ENCODE data around the gene PDIA2. TPM values are rescaled to one million over a fixed set of nuclear protein-coding genes. Genes with fewer than 3 reads are reported as not detected.

PDIA2 gene
- total and polyA plus RNA-seq, 2 donors (not counting 3 experiments of a cell fraction or from before 2014, with no cell fraction given): 0.63 TPM; not detected in 1

DNA sequence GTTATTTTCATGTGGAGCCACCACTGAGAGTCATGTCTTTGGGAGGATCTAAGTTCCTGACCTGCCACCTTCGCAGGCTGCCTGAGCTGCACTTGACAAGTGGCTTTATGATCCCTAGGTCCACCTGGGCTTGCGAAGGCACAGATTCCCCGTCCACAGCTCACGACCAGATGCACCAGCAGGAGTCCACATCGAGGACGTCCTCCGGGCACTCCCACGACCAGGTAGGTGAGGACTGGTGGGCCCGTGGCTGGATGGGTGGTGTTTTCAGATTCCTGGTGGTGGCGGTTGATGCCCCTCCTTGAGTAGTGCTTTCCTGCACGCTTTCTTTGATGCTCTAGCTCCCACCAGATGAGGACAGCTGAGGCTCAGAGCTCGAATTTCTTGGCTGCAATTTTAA is 33.5 kb upstream of the PDIA2 start:
- no peak overlapping the region for H3K4me2 ChIP-seq (ENCODE audit: insufficient read depth, low read length)
- intact Hi-C loops (cut with micrococcal nuclease) (no loop called here), dilution Hi-C loops (cut with MboI; ENCODE audit: extremely low pct_ligation_motif_present, low sequenced_read_pairs) (no loop called here)
- no peaks in the 10 kb centered on the region for H3K79me2 ChIP-seq (ENCODE audit: control insufficient read depth, insufficient read depth, low read length)
- peaks cover 12% of the 10 kb centered on the region for H3K4me1 ChIP-seq (ENCODE audit: control insufficient read depth, extremely low read depth, insufficient read depth, low read length)
- CTCF ChIA-PET: interaction anchor here (0.7 kb wide), 1 partner anchor 152 kb away, joined by 4 read pairs; no protein-coding TSS in a partner anchor
- no peaks in the 10 kb centered on the region for H3K9me3 ChIP-seq (replicated peaks; ENCODE audit: control insufficient read depth, insufficient read depth, low read length)
- H3K4me3 ChIP-seq (replicated peaks in 1 of 3; ENCODE audit: insufficient read depth in 1 of 3, low read depth in 1 of 3, low read length in 3 of 3): no peak overlapping the region
- no peak overlapping the region for H3K9ac ChIP-seq (replicated peaks; ENCODE audit: extremely low read depth, insufficient read depth, low read length)
- DNase-seq (ENCODE audit: low read depth, low spot score) (no peak), FAIRE-seq (no peak)
- H2AFZ ChIP-seq (ENCODE audit: low read depth, low read length): no peak overlapping the region
- H3K36me3 ChIP-seq (ENCODE audit: control insufficient read depth in 2 of 2, extremely low read depth in 1 of 2, insufficient read depth in 2 of 2, low read length in 2 of 2): peaks cover 0 to 2% of the 10 kb centered on the region in 2 experiments
- H3K27ac ChIP-seq (ENCODE audit: insufficient read depth, low read depth, low read length): no peak overlapping the region
- H3K27me3 ChIP-seq (ENCODE audit: control insufficient read depth in 2 of 2, insufficient read depth in 2 of 2, low read length in 2 of 2): no peaks in the 10 kb centered on the region
- no peaks in the 10 kb centered on the region for H4K20me1 ChIP-seq (replicated peaks; ENCODE audit: control insufficient read depth, extremely low read depth, insufficient read depth, low read length)
- TF ChIP-seq, protein P1, sequence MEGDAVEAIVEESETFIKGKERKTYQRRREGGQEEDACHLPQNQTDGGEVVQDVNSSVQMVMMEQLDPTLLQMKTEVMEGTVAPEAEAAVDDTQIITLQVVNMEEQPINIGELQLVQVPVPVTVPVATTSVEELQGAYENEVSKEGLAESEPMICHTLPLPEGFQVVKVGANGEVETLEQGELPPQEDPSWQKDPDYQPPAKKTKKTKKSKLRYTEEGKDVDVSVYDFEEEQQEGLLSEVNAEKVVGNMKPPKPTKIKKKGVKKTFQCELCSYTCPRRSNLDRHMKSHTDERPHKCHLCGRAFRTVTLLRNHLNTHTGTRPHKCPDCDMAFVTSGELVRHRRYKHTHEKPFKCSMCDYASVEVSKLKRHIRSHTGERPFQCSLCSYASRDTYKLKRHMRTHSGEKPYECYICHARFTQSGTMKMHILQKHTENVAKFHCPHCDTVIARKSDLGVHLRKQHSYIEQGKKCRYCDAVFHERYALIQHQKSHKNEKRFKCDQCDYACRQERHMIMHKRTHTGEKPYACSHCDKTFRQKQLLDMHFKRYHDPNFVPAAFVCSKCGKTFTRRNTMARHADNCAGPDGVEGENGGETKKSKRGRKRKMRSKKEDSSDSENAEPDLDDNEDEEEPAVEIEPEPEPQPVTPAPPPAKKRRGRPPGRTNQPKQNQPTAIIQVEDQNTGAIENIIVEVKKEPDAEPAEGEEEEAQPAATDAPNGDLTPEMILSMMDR (IDR thresholded peaks at IDR 0.05; ENCODE audit: extremely low read depth in 1 of 2, insufficient read depth in 1 of 2, low read depth in 1 of 2, low read length in 2 of 2): no peak
- POLR2A ChIA-PET: interaction anchor here (0.6 kb wide), 1 partner anchor 11 kb away, joined by 4 read pairs; no protein-coding TSS in a partner anchor
- H3K9me1 ChIP-seq (replicated peaks; ENCODE audit: control insufficient read depth, extremely low read depth, insufficient read depth, low read length): no peaks in the 10 kb centered on the region
- BruUV-seq (replicated peaks): no TSS peak

DNA sequence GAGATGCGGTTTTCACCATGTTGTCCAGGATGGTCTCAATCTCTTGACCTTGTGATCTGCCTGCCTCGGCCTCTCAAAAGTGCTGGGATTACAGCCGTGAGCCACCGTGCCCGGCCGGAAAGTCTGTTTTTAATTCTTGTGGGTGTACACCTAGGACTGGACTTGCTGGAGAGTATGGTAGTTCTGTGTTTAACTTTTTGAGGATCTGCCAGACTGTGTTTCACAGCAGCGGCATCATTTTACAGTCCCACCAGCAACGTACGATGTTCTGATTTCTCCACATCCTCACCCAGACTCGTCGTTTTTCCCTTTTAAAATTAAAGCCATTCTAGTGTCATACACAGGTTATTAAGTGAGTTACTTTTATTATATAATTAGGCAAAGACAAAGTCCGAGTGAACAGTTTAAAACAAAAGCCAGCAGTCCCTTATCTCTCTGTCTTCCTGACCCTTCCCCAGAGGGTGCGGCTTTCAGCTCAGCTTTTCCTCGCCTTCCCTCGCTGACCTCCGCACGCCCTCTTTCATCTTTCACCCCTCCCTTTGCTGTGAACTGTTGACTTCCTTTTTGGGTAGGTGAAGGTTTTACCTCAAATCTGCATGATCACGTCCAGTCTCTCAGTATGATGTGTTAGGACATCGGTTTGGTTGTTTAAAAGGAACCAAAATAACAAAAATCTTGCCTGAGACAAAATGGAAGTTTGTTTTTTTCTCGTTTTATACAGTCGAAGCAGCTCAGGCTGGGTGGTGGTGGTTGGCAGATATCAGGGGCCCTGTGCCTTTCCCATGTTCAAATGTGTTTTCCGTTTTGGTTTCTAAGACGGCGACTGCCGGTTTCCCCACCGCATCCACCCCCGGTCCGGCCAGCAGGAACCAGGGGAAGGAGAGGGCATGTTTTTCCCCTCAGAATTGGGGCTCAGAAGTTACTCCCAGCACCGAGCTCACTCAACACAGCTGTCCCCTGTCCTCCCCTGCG is 30.3 kb upstream of the PDIA2 start:
- Histone ChIP-seq H3K9me3 (replicated peaks; ENCODE audit: control insufficient read depth, insufficient read depth, low read length) (no peaks in the 10 kb centered on the region), H3K4me2 (ENCODE audit: insufficient read depth, low read length) (peak overlapping the region; percentile 89), H3K79me2 (ENCODE audit: control insufficient read depth, insufficient read depth, low read length) (no peaks in the 10 kb centered on the region), H2AFZ (ENCODE audit: low read depth, low read length) (peak overlapping the region; percentile 83), H3K36me3 (ENCODE audit: control insufficient read depth in 2 of 2, extremely low read depth in 1 of 2, insufficient read depth in 2 of 2, low read length in 2 of 2) (peaks cover 0 to 2% of the 10 kb centered on the region in 2 experiments), H3K4me1 (ENCODE audit: control insufficient read depth, extremely low read depth, insufficient read depth, low read length) (peaks cover 12% of the 10 kb centered on the region), H3K9ac (replicated peaks; ENCODE audit: extremely low read depth, insufficient read depth, low read length) (peak overlapping the region; percentile 40), H3K4me3 (replicated peaks in 1 of 3; ENCODE audit: insufficient read depth in 1 of 3, low read depth in 1 of 3, low read length in 3 of 3) (peak overlapping the region in 1 of 3 experiments; percentile 32), H4K20me1 (replicated peaks; ENCODE audit: control insufficient read depth, extremely low read depth, insufficient read depth, low read length) (no peaks in the 10 kb centered on the region), H3K9me1 (replicated peaks; ENCODE audit: control insufficient read depth, extremely low read depth, insufficient read depth, low read length) (no peaks in the 10 kb centered on the region), H3K27ac (ENCODE audit: insufficient read depth, low read depth, low read length) (peak overlapping the region; percentile 59), H3K27me3 (ENCODE audit: control insufficient read depth in 2 of 2, insufficient read depth in 2 of 2, low read length in 2 of 2) (no peaks in the 10 kb centered on the region)
- DNase-seq (ENCODE audit: low read depth, low spot score): peak; percentile 53
- dilution Hi-C loops (cut with MboI; ENCODE audit: extremely low pct_ligation_motif_present, low sequenced_read_pairs): no loop called here
- CTCF ChIA-PET: interaction anchor here (0.7 to 1.0 kb wide), 2 partner anchors 10 to 1667 kb away, joined by 3 to 4 read pairs; no protein-coding TSS in a partner anchor
- TF ChIP-seq POLR2A (IDR thresholded peaks at IDR 0.05; ENCODE audit: low read depth, low read length) (no peak), JUN (IDR thresholded peaks at IDR 0.05; ENCODE audit: borderline replicate concordance, insufficient read depth, insufficient read length, low read depth) (no peak), GATA2 (IDR thresholded peaks at IDR 0.05; ENCODE audit: insufficient read depth, insufficient read length, low read depth, low read length) (no peak), EZH2 (IDR thresholded peaks at IDR 0.05; ENCODE audit: borderline replicate concordance, low read depth, low read length, severe bottlenecking) (no peak), POLR2AphosphoS5 (IDR thresholded peaks at IDR 0.05; ENCODE audit: insufficient read depth, low read depth, low read length) (no peak), FOS (IDR thresholded peaks at IDR 0.05; ENCODE audit: borderline replicate concordance, insufficient read depth, low read length) (no peak), MYC (IDR thresholded peaks at IDR 0.05; ENCODE audit: low read depth, low read length) (no peak)
- TF ChIP-seq, protein P2, sequence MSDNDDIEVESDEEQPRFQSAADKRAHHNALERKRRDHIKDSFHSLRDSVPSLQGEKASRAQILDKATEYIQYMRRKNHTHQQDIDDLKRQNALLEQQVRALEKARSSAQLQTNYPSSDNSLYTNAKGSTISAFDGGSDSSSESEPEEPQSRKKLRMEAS (IDR thresholded peaks at IDR 0.05; ENCODE audit: insufficient read depth, insufficient read length): no peak
- TF ChIP-seq, protein P1 (IDR thresholded peaks at IDR 0.05; ENCODE audit: extremely low read depth in 1 of 2, insufficient read depth in 1 of 2, low read depth in 1 of 2, low read length in 2 of 2): no peak
- BruUV-seq (replicated peaks): no TSS peak
- peak; percentile 72 for FAIRE-seq
- POLR2A ChIA-PET: no interaction called here
- intact Hi-C loops (cut with micrococcal nuclease): no loop called here
